Fibroblast of skin of abdomen (primary cell): Measurements from ENCODE around the gene KIF3B.

Source experiments
- DNase-seq: peaks from one replicate; pipeline ENCODE4 v3.0.0-alpha.2; 2013

Gene KIF3B

DNA sequence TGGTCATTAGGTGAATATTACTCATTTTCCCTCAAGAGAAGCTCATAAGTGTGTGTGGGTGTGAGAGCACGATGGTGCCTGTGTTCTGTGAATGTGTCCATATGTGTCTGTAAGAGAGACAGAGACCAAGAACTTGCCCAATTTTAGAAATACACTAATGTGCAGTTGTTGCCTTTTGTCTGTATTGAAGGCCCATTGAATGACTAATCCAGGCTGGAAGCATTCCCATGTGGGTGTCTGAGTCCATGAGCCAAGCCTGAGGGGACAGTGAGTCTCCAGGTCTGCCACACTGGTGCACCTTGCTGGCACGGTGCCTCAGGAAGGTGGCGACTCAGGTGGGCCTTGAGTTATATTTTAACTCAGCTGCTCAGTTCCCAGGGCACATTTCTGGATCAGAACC is 55.2 kb downstream of the KIF3B start:
- peak; percentile 50 for DNase-seq

DNA sequence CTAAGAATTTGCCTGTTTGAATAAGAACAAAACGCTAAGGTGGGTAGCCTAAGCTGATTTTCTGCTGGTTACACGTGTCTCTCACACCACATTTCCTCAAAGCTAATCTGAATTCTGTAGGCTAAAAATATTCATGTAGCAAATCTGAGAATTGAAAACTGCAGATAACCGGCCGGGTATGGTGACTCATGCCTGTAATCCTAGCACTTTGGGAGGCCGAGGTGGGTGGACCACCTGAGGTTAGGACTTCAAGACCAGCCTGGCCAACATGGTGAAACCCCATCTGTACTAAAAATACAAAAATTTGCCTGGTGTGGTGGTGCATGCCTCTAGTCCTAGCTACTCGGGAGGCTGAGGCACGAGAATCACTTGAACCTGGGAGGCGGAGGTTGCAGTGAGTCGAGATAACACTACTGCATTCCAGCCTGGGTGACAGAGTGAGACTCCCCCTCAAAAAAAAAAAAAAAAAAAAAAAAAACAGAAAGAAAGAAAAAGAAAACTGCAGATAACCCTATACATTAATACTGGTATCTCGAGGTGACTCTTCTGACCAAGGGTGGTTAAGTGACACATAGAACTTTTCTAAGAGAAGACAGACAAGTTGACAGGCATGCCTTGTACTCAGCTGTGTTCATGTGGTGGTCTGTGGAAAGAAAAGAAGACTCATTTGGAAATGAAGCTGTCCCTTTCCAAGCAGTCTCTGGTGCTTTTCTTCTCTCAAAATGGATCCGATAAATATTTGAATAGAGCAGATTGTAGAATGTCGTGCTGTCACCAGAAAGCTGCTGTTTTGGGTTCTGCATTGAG is 55.9 kb downstream of the KIF3B start:
- DNase-seq, result no peak

DNA sequence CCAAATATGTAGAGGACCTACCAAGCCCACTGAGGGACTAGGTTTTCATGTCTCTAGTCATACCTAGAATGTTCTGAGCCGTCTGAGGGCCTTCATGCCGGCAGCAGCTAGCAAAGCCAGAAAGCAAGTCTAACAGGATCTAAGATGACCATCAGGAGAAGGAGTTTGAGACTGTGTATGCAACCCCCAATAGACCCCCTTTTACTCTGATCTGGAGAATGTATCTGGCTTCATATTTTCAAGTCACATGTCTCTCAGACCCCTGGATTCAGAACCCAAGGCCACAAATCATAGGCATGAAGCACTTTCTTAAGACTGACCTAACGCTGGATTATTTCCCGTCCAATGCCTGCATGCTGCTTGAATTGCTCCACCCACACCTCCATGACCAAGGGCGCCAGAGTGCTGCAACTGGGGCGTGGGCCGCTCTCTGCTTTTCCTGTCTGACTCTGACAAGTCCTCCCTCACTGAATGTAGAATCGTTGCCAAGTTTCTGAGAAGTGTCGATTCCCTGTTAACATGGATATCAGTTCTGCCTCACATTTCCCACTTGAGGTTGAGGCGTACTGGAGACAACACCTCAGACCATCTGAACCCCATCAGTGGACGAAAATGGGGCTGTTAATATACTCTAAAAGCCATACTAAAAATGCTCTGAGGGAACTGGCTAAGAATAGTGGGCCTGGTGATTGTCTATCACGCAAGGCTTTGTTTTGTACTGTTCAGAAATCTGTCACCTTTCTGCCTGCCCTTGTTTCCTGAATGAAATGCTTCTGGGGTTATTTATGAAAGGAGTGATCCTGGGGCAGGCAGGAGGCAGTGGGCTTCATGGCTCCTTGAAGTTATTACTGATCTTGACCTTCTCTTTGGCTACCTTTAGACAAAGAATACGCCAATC is 56.8 kb downstream of the KIF3B start:
- DNase-seq, result no peak

DNA sequence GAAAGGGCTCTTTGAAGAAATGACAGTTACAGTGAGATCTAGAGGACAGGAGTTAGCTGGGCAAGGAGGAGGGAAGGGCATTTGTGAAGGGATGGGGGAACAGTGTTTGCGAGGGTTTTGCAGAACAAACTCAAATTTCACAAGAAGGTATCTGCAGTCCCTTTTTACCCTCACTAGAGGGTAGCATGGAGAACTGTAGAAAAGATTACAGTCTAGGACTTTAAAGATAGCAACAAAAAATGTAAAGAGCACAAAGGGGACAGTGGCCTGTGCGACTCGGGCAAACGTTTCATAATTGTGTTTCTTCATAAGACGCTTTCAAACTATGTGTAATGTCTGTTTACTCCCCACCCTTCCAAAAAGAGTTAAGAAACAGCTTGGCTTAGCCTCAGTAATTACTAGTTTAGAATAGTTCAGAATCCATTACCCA is 59.5 kb downstream of the KIF3B start:
- peak; percentile 35 for DNase-seq

DNA sequence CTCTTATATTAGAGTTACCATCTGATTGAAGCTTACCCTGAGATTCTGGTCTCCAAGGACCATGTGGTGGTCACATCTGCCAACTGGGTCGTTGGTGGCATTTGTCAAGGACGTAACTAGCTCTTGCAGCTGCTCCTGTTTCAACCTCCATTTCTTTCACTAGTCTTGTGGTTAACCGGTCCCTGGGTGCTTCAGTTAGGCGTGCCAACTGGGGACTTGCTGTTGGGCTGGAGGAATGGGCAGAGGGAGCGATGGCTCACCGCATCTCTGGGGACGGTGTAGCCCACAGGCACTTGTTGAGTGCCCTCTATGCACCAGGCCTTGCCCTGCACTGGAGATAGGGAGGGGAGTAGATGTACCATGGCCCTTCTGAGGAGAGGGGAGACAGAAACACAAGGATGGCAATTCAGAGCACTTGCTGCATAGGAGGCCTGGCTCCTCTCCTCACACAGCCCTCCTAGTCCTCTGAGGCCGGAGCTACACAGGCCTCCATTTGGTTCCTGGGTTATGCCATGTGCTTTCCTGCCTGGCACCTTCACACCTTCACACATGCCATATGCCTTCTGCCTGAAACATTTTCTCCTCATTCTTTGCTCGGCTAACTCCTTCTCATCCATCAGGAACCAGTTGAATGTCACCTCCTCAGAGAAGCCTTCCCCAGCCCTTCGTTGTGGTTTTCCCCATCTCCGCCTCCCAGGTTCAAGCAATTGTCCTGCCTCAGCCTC is 60.6 kb downstream of the KIF3B start:
- DNase-seq, result no peak

DNA sequence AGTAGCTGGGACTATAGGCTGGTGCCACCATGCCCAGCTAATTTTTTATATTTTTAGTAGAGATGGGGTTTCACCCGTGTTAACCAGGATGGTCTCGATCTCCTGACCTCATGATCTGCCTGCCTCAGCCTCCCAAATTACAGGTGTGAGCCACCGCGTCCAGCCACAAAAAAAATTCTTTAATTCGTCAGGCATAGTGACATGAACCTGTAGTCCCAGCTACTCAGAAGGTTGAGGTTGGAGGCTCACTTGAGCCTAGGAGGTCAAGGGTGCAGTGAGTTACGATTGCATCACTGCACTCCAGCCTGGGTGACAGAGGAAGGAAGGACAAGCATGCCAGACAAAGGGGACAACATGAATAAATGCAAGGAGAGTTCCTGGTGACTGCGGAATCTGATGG is 61.2 kb downstream of the KIF3B start:
- DNase-seq, result no peak

DNA sequence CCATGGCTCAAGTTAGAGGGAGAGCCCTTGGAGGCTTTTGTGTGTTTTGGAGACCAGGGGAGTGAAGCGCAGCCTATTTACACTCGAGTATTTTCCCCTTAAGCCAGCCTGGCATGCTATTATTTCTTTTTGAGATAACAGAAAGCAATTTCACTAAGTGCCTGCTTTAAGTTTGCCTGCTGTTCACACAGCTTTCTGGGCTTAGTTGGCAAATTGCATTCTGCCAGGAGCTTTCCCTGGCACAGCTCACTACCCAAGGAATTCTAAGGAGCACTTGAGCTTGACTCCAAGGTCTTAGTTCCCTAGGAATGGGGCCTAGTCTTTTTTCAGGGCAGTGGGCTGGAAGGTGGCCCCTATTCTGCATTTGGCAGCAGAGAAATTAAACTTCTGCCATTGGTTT is 61.7 kb downstream of the KIF3B start:
- DNase-seq, result no peak

DNA sequence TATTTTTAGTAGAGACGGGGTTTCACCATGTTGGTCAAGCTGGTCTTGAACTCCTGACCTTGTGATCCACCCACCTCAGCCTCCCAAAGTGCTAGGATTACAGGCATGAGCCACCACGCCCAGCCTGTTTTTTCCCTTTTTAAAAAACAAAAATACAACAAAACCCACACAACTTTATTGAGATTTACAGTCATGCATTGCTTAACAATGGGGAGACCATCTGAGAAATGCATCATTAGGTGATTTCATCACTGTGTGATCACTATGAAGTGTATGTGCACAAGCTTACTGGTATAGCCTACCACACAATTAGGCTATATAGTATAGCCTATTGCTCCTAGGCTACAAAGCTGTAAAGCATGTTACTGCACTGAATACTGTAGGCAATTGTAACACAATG is 63.6 kb downstream of the KIF3B start:
- peak; percentile 36 for DNase-seq

DNA sequence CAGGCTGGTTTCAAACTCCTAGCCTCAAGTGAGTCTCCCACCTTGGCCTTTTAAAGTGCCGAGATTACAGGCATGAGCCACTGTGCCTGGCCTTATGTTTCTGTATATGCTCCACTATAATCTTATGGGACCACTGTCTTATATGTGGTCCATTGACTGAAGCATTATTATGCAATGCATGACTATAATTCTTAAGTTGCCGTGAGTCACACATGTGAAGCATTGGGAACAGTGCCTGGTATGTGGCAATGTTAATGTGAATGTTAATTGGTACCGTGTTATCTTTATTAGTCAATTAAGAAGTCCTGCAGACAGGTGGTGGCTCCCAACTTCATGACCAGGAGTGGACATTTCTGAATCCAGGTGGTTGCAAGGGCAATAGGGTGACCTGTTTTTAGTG is 66.0 kb downstream of the KIF3B start:
- DNase-seq, result peak; percentile 90

DNA sequence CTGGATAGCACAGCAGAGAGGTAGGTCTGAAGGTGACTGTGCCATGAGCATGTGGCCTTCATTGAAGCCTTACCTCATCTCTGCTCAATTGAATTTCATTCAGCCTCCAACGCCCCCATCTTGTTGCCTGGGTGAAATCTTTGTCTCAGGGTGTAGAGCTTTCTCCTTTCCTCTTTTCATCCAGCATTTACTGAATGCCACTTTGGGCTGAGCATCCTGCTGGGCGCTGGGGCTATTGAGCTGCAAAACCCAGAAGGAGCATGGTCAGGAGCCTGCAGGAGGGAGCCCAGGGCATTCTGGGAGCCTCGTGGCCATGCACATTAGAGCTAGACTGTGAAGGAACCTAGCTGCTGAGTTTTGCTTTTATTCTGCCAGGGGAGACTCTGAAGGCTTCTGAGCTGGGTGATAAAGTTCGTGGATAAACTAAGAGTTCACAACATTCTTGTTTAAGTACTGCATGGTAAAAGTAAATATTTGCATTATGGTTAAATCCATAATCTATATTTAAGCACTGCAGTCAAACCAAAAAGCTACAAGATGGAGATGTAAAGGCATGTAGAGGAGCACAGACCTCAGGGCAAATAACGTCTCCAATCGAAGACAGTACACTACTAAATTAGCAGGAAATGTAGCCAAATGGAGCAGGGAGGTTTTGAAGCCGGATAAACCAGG is 67.5 kb downstream of the KIF3B start:
- DNase-seq, result no peak

DNA sequence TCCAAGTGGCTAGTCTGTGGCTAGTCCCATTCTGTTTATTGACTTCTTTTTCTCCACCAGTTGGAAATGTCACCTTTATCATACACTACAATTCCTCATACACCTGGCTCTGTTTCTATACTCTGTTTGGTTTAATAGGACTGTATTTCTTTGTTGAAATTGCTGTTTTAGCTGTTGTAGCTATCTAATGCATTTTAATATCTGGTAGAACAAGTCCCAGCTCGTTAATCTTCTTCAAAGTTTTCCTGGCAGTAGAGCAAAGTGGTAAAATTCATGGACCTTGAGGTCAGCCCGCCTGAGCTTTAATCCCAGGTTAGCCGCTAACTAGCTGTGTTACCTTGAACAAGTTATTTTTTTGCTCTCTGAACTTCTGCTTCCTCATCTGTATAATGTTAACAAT is 70.8 kb downstream of the KIF3B start:
- DNase-seq, result no peak

DNA sequence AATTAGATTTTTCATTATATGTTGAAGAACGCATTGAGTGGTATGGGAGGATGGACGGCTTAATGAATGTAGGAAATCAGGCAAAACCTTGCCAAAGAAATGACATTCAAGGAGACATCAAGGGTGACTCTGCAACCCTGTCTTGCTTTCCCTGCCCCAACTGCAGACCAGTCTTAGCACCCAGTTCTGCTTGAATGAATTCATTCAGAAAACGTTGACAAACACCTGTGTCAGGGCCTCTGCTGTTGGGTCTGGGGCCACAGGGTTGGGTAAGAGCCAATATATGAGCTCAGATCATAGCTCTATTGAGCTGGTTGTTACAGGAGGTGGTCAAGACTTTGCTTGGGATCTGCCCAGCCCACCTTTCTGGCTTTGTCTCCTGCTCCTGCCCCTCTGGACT is 73.0 kb downstream of the KIF3B start:
- DNase-seq, result no peak

DNA sequence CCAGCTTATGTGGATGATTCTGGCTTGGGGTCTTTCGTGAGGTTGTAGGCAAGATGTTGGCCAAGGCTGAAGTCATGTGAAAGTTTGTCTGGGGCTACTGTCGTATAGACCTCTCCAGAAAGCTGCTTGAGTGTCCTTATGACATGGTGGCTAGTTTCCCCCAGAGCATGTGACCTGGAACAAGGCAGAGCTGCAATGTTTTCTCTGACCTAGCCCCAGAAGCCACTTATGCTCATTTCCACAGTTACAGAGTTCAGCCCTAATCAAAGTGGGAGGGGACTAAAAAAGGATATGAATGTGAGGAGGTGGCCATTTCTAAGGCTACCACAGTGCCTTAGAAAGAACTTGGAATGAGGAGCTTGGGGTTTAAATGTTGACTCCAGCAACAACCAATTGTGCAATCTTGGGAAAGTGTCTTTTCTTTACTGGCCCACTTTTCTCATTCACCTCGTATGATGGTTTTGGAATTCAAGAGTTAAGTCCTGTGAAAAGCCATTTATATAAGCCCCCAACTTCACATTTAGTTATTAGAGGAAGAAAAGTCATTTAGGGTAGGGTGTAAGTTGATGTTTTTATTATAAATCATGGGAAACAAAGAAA is 74.8 kb downstream of the KIF3B start:
- DNase-seq, result no peak

DNA sequence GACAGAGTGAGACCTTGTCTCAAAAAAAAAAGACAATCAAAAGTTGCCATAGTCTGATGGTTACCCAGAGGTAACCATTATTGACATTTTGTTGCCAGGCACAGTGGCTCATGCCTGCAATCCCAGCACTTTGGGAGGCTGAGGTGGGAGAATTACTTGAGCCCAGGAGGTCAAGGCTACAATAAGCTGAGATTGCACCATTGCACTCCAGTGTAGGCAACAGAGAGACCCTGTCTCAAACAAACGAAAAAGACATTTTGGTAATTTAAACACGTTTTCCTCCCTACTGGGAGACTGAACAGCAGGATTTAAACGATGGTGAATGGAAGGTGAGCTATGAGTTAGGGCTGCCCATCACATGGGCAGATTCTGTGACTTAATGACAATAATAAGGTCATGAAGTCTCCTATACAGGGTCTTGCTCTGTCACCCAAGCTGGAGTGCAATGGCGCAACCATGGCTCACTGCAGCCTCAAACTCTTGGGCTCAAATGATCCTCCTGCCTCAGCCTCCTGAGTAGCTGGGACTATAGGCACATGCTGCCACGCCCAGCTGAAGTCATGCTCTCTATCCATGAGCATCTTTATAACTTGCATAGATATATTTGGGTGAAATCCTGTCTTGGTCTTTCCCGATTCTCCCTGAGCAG is 76.5 kb downstream of the KIF3B start:
- no peak for DNase-seq

DNA sequence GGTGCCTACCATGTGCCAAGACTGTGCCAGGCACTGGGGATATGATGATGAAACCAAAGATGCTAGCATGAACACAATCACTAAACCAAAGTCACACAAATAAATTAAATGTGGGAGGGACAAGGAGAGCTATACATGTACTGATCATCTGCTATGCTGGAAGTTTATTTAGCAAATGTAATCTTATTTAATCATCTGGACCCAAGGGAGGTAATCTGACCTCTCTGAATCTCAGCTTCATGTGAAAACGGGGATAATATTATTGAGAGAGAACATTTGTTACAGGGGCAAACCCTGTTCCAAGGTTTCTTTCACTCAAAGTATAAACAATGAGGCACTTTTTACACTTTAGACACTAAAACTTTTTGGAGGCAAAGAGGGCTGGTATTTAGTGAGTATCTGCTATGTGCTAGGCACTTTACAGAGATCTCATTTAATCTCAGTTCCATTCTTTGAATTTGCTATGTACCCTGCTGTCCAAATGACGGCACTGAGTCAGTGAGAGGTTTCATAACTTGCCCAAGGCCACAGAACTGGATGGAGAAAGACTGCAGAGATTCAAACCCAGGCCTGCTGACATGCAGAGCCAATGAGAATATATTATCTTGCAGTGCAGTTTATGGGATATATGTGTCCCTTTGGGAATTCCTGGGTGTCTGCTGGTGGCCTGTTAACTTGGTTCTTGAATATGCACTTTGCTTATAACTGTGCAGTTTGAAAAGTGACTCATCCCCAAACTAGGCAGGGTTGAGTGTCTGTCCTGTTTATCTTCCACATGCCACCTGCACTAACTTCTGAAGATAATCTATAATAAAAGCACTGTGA is 77.4 kb downstream of the KIF3B start:
- peak; percentile 60 for DNase-seq

DNA sequence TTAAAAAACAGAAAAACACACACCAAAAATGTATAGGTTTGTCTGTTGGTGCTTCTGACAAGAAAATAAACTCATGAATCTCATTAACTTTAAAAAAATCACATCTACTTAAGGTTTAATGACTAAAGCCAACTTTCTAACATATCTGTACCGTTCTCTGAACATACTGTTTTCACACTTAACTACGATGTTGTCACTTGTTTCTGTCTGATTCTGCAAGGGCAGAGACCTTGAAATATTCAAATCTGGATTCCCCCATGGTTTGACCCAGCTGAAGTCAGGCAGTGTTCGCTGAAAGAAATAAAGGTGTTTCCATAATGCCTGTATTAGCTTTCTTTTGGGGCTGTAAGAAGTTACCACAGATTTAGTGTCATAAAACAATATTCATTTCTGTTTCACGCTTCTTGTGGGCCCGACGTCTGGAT is 78.0 kb downstream of the KIF3B start:
- DNase-seq, result no peak

DNA sequence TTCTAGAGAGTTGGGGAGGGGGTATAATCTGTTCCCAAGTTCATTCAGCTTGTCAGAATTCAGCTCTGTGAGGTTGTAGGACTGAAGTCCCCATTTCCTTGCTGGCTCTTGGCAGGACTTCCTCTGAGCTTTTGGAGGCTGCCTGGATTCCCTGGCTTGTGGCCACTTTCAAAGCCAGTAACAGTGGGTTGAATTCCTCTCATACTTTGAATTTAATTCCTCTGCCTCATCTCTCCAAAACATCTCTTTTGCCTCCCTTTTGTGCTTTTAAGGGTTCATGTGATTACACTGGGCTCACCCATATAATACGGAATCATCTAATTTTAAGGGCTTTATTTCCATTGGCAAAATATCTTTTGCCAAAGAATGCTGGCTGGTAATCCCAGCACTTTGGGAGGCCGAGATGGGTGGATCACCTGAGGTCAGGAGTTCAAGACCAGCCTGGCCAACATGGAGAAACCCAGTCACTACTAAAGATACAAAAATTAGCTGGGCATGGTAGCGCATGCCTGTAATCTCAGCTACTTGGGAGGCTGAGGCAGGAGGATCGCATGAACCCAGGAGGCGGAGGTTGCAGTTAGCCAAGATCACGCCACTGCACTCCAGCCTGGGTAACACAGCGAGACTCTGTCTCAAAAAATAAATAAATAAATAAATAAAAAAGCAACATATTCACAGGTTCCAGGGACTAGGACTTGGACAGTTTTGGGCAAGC is 78.6 kb downstream of the KIF3B start:
- peak; percentile 81 for DNase-seq

DNA sequence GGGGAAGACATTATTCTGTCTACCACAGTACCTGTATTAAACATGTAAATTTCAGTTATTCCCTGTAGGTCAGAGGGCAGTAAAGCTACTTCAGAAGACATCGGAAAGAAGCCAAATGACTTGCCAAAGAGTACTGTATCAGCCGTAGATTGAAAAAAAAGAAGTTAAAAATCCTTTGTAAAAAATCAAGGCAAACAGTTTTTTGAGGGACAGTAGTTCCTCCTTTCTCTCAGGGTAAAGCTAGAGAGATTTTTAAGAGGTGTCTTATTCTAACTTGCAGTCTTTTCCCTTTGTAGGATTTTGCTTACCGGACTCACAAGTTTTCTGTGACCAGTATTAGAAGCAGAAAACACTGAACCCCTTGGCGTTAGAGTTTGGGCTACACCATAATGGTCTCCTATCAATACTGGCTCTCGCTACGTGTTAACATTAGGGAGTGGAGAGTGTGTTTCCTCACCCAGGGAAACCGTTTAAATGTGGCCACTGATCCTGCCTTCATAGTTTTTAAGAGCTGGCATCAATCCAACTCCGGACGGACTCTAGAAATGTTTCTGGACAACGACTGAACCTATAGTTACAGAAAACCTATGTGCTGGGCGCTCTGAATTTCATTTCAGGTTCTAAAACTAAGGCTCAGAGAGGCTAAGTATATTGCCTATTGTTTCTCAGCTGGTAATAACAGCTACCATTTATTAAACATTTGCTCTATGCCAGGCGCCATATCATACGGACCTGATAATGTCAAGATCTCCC is 79.3 kb downstream of the KIF3B start:
- DNase-seq, result no peak

DNA sequence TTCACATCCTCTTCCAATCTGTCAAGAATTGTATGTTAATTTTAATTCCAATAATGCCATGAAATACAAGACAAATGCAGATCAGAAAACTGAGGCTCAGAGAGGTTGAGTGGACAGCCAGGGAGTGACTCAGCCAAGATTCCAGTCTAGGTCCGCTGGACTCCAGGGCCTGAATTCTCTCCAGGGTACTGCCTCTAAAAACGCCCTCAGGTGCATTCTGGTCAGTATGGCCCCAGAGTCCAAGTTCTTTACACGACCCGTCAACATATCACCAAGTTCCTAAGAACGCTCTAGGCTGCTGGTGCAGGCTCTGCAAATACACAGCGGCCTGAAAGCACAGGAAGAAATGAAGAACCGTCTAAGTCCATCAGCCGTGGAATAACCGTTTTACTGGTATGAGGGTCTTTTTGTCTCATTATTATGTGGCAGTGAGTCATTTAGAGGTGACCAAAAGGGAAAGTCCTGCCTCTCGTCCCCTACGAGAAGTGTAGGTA is 80.0 kb downstream of the KIF3B start:
- peak; percentile 24 for DNase-seq
